NCI-H2227 (cell line): ENCODE measurements around the gene CIITA.
"Not testable (repeated sequence)": the region's sequence is repeated elsewhere in the genome, so short reads cannot be mapped to it uniquely, and the experiment has no call there.

Experiments used
- DNase-seq: peaks from one replicate; lab custom pipeline; 2025; ENCODE audit not compliant: unreplicated experiment; lab: John Stamatoyannopoulos, UW

Gene CIITA

DNA sequence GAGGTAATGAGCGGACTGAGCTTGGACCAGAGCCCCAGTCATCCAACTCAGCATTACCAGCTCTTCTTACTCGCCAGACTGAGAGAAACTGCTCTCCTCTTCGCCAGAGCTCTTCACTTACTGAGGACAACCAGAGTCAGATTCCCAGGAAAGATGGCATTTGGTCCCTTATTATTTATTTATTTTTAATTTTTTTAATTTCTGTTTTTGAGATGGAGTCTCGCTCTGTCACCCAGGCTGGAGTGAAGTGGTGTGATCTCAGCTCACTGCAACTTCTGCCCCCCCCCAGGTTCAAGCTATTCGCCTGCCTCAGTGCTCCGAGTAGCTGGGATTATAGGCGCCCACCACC lies 42.0 kb downstream of the CIITA start:
- DNase-seq: no peak

GRCh38 chr16:10920726-10921427 lies 43.9 kb downstream of the CIITA start:
- DNase-seq: no peak

- DNase-seq: no peak
Observed at GRCh38 chr16:10921536-10922327, 44.7 kb downstream of the CIITA start.

GRCh38 chr16:10922328-10923145 lies 45.5 kb downstream of the CIITA start:
- DNase-seq: no peak

DNA sequence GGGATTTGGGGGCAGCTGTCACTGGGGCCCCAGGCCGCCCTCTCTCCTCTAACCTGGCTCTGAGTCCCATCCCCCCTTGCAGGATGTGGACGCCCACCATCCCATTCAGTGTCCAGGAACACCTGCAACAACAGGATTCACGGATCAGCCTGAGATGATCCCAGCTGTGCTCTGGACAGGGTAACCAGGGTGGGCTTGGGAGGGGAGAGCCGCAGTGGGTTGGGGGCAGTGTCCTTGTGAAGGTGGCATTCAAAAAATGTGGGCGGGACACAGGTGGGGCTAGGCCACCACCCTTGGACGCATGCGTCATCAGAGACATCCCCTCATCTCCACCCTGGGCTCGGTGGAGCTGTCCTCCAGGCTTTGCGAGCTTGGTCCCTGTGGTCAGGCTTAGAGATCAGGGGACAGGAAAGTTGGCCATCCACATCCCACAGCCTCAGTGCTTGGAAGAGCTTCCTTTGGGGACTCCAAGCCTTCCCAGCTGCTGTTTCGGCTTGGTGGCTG lies 46.2 kb downstream of the CIITA start:
- DNase-seq: no peak

GRCh38 chr16:10923650-10924214 lies 46.7 kb downstream of the CIITA start:
- no peak for DNase-seq

GRCh38 chr16:10925285-10925684 lies 48.3 kb downstream of the CIITA start:
- not testable (repeated sequence) for DNase-seq

- no peak for DNase-seq
Observed at GRCh38 chr16:10926094-10926493, 49.1 kb downstream of the CIITA start.

GRCh38 chr16:10926867-10927266 lies 49.9 kb downstream of the CIITA start:
- no peak for DNase-seq

GRCh38 chr16:10927497-10928112 lies 50.6 kb downstream of the CIITA start:
- no peak for DNase-seq

- DNase-seq: not testable (repeated sequence)
Observed at GRCh38 chr16:10929097-10929496, 52.1 kb downstream of the CIITA start.

- DNase-seq: no peak
Observed at GRCh38 chr16:10929853-10930754, 53.1 kb downstream of the CIITA start.

DNA sequence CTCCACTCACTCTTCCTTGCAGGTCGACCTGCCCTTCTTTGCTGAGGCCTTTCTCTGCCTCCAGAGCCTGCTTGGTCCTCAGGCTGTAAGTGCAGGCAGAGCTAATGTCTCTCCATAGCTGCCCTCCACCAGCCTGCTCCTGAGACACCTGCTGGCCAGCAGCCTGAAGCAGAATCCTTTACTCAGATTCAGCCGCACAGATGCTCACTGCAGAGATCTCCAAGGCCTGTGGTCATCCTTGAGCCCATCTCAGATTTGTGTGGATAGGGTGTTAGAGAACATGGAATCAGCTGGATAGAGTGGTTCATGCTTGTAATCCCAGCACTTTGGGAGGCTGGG lies 53.7 kb downstream of the CIITA start:
- DNase-seq: no peak

DNA sequence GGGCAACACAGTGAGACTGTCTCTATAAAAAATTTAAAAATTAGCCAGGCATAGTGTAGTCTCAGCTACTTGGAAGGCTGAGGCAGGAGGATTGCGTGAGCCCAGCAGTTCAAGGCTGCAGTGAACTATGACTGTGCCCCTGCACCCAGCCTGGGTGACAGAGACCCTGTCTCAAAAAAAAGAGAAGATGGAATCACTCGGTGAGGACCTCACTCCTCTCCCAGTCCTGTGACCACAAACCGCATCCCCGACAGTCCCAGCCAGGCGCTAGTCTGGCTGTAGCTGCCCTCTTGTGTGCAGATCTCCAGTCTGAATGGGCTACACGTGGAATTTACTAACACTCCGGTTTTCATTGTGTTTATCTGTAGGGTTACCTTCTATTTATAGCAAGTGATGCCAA lies 54.1 kb downstream of the CIITA start:
- DNase-seq: no peak

DNA sequence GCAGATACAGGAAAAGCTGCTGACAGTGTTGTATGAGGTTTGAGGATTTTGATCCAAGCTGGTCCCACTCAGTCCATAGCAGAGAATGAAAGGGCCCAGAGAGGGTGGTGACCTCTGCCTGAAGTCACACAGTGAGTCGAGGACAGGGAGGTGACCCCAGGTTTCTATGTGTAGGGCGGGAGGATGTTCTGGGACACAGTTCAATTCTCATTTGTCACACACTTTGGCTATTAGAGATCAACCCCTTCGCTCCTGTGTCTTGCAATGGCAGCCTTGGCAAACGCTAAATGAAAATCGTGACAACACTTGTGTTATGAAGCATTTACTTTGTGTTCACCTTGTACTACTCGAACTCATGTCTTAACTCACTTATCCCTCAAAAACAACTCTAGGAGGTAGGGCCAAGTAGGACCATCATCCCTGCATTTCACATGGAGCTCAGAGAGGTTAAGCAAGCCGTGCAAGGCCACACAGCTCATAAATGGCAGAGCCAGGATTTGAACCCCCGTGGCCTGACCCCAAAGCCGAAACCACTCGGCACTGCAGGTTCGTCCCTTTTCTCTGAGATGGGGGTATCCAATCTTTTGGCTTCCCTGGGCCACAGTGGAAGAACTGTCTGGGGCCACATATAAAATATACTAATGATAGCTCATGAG lies 55.1 kb downstream of the CIITA start:
- no peak for DNase-seq

DNA sequence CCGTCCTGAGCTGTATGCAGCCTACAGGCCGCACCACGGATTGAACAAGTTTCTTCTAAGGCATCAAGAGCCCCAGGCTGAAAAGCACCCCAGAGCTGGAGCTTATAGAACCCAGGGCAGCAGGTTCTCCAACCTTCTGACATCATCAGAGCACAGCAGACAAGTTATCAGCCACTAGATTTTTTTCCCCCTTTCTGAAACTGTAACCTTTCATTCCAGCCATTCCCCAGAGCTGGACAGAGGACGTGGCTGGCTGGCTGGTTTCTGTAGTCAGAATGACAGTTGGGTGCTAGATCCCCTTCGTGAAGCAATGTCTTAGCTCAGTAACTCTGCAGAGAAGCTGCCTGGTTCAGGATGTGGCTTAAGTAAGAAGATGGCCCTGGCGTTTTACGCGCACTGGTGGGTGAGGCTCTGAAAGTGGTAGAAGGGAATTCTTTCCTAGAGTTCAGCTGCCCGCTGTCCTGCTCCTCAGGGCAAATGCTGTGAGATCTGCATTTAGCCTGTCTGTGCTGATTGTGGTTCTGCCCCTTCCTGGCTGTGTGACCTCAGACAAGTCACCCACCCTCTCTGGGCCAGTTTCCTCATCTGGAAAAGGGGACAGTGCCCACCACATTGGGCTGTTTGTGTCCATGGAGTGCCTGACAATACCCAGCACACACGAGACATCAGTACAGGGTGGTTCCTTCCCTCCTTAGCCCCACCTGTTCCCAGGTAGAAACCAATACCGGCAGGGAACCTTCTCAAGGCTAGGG lies 56.1 kb downstream of the CIITA start:
- DNase-seq: no peak

GRCh38 chr16:10933865-10934264 lies 56.9 kb downstream of the CIITA start:
- DNase-seq: no peak

- DNase-seq: no peak
Observed at GRCh38 chr16:10934325-10935107, 57.5 kb downstream of the CIITA start.
